SIG-M5 treated with dmso at 0.1 percent for 504 hours (cell line): ENCODE results near the gene BABAM2.
A peak's percentile ranks its signal among the peaks of the same experiment; 100 is the strongest.
"Not testable (repeated sequence)": the region's sequence is repeated elsewhere in the genome, so short reads cannot be mapped to it uniquely, and the experiment has no call there.

Experiments
- DNase-seq: peaks from one replicate; lab custom pipeline; 2025; ENCODE audit not compliant: unreplicated experiment; lab: John Stamatoyannopoulos, UW

Gene BABAM2

DNA sequence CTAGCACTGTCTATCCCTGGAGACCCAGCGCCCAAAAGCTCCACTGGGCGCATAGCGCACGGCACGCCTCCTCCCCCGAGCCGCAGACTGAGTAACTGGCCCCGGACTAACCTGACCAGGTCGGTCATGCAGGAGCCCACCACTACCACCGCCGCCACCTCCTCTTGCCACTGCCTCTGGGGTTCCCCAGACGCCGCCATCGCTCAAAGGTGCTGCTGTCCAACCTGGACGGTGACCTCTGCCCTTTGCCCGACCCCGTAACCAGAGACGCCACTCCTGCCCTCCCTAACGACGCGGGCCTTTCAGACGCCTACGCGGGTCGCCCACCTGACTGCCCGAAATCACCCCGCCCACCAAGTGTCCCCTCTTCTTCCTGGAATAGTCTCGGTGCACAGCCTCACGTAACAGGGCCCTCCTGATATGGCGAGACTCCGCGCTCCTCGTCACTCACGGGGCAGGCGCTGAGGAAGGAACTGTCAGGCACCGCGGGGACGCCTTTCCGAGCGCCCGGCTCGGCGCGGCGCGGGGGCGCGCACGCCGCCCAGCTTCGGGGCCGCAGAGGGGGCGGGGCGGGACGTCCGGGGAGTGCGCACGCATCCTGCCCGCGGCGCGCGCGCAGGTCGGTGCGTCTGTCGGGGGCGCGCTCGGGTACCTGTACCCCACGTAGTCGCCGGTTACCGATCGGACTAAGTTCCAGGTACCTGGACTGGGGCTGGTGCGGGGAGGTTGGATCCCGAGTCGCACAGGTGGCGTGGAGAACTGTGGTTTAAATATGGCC, at the start of gene BABAM2, which contains the start of gene RBKS:
Gene BABAM2 (plus strand): TSS at position 584 of the 778 bp plus-strand sequence. CDS start 3,828 bp downstream, outside the sequence.
Gene RBKS (minus strand): TSS at position 242 of the 778 bp plus-strand sequence. CDS start 42 bp downstream, at position 200.
- DNase-seq: peak; percentile 83

DNA sequence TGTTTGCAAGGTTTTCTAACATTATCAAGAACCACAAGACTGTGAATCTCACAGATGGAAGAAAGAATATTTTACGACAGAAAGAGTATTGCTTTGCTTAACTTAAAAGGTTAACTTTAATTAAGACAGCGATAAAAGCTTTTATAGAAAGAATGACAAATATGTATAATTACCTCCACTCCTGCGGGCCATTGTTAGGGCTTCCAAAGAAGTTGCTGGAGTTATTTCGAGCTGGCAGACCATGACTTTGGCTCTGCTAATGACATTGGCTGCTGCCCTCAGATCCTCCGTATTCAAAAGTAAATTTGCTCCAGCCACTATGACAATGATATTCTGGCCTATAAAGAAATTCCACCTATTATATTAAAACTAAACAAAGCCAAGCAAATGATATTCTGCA, 47.6 kb upstream of the BABAM2 start:
- DNase-seq: no peak

DNA sequence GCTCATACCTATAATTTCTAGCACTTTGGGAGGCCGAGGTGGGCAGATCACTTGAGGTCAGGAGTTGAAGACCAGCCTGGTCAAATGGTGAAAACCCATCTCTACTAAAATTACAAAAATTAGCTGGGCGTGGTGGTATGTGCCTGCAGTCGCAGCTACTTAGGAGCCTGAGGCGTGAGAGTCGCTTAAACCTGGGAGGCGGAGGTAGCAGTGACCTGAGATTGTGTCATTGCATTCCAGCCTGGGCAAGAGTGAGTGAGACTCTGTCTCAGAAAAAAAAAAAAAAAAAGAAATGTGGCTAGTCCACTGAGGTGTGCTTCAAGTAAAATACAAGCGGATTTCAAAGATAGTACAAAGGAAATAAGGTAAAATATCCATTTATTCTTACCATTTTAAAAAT, 46.5 kb upstream of the BABAM2 start:
- no peak for DNase-seq

DNA sequence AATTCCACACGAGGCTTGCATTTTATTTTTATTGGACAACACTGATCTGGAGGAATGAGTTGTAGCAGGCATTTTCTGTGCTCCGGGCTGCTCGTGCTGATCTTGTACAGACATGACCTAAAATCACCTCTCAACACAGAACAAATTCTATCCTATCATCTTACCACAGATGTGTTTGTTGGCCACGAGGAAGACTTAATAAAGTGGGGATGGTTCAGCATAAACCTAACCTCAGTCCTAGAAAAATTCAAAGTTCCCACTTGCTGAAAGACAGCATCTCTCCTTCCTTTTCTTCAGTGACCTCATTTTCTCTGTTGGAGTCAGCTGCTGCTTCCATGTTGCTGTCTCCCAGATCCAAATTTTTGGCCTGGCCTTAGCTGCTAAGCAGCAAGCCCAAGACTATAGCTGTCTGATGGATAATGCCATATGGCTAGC, 45.7 kb upstream of the BABAM2 start:
- DNase-seq: no peak

DNA sequence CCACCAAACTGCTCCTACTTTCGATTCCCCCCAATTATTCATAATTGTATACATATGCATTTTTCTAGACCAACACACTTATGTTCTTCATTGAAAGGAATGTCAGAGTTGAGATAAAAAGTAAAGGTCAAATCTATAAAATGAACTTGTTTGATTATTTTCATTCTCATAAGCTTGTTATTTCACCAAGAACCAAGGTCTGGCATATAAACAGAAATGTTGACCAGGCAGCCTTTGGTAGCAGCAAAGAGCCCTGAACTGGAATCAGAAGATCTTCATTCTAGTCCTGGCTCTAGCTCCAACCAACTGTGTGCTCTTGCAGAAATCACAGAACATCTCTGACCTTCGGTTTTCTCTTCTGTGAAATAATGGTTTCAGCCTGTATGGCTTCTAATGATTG, 43.2 kb upstream of the BABAM2 start:
- DNase-seq: no peak

DNA sequence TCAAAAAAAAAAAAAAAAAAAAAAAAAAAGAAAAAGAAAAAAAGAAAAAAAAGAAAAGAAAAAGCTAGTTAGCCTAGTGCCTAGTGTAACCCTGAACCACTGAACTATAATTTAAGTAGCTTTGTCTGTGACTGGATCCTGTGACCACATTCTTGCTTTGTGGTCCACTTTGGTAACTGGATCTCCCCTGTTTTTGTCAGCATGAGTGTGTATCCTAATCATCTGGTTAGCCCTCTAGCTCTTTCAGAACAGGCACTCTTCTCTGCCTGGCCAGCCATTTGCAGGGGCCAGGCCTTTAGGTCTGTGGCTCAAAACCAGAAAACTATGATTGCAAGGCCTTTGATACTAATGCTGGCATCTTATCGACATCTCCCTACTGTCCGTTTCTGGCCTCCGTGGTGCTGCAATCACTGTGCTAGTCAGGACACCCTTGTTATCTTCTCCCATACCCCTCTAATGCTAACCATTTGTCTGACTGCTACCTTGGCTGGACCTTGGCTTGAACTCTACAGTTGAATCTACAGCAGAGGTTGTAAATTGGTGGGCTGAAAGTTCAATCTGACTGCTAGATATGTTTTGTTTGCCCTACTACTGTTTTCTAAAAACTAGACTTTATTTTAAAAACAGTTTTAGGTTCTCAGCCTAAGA, 40.8 kb upstream of the BABAM2 start:
- no peak for DNase-seq

DNA sequence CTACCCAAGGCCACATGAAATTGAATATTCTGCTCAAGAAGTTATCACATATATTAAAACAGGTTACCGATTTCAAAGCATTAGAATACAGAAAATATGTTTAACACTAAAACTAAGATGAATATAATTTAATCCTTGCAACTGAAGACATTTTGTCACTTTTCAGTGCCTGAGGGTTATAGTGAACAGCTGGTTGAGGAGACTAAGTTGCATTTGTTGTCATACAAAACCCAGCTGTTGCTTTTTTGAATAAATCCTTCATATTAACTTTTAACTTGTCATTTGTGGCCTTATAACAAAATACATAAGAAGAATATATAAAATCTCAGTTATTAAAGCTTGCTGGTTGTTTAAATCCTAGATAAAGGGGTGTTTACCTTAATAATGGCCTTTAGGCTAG, 37.8 kb upstream of the BABAM2 start:
- no peak for DNase-seq

DNA sequence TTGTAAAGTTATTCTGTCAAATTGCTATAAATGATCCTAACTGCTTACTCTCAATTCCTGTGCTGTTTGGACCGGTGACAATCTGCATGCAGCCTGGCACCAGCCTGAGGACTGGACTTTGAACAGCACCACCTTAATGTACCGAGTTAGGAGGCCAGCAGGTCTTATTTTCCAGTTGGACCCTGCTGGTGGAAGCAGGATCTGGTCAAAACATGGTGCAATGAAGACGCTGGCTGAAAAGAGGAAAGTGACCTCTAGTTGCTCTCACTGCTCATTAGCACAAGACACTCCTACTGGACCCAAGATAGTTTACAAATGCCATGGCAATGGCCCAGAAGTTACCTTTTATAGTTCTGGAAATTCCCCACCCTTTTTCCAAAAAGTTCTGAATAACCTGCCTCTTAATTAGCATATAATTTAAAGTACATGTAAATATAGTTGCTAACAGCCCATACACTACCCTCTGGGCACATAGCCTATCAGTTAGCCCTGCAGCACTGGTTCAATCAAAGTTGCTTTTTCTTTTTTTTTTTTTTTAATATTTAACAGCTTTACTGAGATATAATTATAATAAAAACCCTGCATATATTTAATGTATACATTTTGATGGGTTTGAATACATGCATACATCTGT, 36.2 kb upstream of the BABAM2 start:
- DNase-seq: no peak

DNA sequence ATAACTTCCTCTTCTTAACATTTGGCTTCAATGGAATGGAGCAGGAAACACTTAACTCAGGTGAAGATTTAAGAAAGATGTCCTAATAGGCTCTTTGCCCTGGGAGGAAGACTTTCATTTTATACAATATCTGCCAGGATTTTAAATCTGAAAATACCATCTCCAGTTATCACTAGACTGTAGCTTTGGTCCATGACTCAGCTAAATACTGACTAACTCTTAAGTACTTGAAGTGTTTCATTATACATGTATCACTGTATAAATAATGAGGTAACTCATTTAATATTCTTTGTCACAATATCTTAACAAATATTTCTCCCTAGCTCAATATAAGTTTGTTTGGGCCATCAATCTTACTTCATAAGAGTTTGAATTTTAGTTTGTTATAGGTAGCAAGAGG, 35.1 kb upstream of the BABAM2 start:
- DNase-seq: no peak

DNA sequence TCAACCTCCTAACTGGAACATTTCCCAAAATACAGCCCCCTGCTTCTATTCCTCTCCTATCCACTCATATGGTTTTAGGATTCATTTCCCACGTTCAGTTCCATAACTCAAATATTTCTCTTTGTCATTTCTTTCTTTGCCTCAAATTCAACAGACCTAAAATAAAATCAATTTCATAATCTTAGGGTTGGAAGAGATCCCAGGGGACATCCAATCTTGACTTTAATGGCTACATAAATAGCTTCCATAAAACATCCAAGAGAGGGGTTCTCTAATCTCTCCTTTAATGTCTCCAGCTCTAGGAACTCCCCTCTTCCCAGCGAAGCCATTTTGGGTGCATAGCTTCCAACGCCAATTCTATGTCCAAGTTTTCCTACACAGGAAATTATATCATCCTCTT, 34.1 kb upstream of the BABAM2 start:
- no peak for DNase-seq

DNA sequence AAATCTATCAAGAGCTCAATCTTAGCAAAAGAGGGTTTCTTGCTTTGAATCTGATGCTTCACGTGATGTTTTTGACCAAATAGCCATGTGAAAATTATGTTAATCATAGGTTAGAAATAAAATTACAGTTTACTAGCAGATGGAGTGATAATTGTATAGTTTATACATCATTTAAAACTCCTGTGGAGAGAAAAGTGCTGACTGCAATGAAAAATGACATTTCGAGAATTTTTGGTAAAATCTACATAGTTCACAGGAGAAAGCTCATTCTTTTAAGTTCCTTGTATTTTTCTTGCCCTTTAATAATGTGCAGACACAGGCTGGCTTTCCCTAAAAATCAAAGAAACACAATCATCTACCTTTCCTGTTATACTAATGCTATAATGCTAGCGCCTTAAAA, 33.6 kb upstream of the BABAM2 start:
- no peak for DNase-seq

DNA sequence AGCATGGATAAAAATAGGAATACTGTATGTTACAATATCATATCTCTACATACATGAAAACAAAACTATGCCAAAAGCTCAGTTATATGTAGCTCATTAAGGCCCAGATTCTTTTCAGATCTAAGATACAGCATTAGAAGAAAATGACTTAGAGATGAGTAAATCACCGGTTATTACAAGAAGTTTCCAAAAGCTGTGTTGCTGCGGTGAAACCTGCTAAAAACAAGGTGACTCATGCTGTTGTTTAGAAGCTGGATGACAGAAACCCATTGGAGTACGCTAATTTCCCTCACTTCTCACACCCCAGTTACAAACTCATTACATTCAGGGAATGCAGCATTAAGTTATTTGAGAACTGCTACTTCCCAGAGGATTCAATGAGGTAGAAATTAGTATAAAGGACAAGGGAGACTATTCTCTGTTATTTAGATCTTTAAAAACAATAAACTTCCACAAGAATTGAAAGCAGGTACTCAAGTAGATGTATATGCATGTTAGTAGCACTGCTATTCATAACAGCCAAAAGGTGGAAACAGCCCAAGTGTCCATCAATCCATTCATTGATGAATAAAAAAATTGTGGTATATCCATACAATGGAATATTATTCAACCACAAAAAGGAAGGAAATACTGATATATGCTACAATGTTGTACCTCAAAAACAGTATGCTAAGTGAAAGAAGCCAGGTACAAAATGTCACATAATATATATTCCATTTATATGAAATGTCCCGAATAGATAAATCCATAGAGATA, 32.9 kb upstream of the BABAM2 start:
- no peak for DNase-seq

DNA sequence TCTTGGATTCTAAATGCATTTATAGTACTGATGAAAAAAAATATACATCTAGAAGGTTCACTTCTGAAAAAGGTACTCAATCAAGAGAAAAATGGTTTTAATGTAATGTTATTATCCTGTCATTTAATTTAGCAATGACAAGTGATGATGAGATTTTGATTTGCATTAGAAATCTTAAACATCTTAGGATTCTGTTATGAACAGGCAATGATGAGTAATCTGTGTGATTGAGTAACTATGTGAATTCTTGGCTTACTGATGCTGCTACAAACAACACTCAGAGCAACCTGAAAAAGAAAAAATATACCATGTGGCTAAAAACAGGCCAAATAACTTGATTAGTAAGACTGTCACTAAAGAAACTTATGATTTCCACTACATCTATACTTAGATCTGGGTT, 30.4 kb upstream of the BABAM2 start:
- DNase-seq: no peak

DNA sequence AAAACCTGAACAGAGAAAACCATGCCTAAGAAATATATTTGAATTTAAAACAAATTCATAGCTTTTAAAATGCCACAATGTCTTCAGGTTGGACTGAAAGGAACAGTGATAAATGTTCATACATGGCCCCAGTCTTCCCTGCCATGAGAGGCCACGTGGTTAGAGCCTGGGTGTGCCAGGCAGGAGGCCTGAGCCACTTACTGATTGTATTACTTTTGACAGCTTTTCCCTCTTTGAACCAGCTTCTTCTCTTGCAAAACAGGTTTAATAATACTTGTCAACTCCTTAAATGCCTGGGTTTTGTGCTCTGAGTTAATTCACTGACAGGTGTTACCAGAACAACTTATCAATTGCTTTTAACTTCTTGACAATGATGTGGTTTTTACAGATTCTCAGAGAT, 27.4 kb upstream of the BABAM2 start:
- DNase-seq: no peak

DNA sequence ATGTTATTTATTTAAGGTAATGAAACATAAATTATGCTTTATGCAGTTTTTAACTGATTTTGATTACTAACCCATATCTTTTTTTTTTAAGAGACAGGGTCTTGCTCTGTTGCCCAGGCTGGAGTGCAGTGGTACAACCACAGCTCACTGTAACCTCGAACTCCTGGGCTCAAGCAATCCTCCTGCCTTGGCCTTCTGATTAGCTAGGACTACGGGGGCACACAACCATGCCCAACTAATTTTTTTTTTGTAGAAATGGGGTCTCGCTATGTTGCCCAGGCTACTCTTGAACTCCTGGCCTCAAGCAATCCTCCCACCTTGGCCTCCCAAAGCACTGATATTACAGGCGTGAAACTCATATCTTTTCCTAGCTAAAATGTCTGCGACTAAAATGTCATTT, 26.6 kb upstream of the BABAM2 start:
- not testable (repeated sequence) for DNase-seq

DNA sequence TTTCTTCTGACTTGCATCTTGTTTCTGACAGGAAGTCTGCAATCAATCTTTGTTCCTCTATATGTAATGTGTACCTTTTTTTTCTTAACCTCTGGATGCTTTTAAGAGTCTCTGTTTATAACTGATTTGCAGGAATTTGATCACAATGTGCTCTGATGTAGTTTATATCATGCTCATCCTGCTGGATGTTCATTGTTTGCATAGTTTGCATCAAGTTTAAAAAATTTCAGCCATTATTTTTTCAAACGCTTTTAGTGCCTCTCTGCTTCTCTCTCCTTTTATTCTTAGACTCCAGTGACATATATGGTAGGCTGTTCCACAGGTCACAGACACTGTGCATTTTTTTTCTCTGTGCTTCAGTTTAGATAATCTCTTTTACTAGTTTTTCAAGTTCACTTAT, 24.3 kb upstream of the BABAM2 start:
- DNase-seq: no peak

DNA sequence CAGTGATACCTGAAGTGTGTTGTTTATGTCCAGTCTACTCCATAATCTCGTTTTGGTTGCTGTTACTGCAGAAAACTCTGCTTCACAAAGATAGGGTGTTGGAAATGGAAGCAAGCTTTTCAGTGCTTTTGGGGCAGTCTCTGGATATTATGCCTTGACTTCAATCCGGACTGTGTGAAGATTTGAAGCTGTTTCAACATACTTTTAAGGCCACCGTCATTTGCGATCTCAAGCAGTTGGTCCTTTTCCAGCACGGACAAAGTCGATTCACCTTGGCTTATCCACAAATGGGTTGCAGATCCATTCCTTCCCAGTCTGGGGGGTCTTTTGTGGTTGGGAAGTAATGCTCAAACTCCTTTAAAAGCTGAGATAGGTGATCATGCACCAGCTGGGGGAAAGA, 20.8 kb upstream of the BABAM2 start:
- DNase-seq: no peak

DNA sequence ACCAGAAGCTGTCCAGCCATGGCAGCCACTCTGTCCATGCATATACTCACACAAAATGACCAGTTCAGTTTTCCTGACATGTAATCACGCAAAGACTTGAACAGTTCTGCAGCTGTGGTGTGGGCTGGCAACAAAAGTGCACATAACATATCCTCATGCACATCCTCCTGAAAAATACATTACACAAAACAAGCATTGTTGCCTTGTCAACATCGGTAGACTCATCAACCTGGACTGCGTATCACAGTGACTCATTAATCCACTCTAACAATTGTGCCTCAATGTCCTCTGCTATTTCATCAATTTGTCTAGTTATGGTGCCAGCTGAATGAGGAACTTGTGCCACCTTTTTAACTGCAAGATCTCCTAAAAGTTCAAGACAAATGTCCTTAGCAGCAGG, 19.8 kb upstream of the BABAM2 start:
- DNase-seq: no peak

DNA sequence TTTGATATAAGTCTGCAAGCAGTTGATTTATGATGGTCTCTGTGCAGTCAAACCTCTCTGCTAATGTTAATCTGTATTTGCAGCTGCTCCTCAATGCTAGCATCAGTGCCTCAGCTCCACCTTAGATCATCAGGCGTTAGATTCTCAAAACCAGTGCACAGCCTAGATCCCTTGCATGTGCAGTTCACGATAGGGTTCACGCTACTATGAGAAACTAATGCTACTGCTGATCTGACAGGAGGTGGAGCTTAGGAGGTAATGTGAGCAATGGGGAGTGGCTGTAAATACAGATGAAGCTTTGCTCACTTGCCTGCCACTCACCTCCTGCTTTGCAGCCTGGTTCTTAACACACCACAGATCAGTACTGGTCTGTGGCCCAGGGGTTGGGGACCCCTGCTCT, 18.7 kb upstream of the BABAM2 start:
- DNase-seq: no peak

DNA sequence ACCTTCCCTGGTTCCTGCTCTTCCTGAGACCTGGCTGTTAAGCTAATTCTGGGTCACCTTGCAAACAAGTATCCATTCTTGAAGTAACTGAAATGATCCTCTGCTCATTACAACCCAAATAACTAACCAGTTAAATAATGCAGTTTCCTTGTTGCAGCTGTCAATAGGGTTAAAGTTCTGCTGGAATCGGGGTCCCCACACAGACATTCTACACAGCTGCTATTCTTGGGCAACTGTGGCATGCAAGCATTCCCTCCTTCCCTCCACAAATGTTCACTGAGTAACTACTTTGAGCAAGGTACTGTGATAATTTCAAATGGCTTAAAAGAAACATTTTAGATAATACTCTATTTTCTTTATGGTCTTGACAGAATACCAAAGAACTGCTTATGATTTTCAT, 17.4 kb upstream of the BABAM2 start:
- no peak for DNase-seq

DNA sequence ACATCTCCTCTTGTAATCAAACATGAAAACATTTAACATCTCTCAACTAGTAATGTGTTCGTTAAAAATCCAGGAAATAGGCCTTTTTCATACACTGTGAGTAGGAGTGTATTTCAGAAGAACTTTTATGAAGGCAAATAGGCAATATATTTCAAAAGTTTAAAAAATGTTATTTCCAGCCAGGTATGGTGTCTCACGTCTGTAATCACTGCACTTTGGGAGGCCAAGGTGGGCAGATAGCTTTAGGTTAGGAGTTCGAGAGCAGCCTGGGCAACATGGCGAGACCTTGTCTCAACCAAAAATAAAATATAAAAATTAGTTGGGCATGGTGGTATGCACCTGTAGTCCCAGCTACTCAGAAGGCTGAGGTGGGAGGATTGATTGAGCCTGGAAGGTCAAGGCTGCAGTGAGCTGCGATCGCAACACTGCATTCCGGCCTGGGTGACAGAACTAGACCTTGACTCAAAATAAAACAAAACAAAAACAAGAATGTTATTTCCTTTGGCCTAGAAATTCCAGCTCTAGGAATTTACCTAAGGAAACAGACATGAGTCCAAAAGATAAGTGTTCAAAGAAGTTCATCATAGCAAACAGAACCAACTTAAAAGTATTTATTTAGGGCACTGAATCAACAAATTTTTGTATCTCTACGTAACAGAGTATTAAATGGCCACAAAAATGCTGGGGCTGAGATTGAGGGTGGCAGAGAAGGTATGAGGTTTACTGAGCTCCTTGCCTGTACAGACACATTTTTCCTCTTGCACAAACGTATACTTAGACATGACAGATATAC, 15.2 kb upstream of the BABAM2 start:
- DNase-seq: no peak
